Stimulated activated CD8-positive, alpha-beta memory T cell treated with anti-CD3 and anti-CD28 coated beads, Interleukin-4, amount 100 ng/mL, for 4 hours (primary cell): ENCODE data around the gene PGGHG.
"Not testable (repeated sequence)": the region's sequence is repeated elsewhere in the genome, so short reads cannot be mapped to it uniquely, and the experiment has no call there.

Experiments
- DNase-seq, 2 donors: peaks; one replicate each; pipeline ENCODE4 v3.0.0-alpha.2; 2020; ENCODE audit warnings: low read depth in 2 of 2, low spot score in 1 of 2

PGGHG gene

GRCh38 chr11:285021-285893, 3.7 kb upstream of the PGGHG start:
- DNase-seq = no peak

- no peak for DNase-seq
Measured at GRCh38 chr11:285894-286220, 3.1 kb upstream of the PGGHG start.

DNA sequence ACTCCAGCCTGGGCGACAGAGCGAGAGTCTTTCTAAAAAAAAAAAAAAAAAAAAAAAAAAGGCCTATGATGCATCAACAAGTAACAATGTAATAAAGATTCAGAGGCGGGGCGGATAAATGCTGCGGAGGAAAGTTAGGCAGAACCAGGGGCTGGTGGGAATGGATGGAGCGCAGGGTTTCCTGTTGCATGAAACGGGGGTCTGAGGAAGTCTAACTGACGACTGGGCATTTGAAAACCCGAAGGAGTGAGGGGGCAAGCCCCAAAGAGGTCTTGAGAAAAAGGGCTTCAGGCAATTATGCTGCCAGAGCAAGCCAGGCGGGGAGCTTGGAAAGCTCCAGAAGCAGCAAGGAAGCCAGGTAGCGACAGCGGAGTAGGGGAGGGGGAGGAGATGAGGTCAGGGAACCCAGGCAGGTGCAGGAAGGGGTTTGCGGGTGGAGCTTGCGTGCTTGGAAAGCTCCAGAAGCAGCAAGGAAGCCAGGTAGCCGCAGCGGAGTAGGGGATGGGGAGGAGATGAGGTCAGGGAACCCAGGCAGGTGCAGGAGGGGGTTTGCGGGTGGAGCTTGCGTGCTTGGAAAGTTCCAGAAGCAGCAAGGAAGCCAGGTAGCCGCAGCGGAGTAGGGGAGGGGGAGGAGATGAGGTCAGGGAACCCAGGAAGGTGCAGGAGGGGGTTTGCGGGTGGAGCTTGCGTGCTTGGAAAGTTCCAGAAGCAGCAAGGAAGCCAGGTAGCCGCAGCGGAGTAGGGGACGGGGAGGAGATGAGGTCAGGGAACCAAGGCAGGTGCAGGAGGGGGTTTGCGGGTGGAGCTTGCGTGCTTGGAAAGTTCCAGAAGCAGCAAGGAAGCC, 1.7 kb upstream of the PGGHG start:
- not testable (repeated sequence) for DNase-seq

DNA sequence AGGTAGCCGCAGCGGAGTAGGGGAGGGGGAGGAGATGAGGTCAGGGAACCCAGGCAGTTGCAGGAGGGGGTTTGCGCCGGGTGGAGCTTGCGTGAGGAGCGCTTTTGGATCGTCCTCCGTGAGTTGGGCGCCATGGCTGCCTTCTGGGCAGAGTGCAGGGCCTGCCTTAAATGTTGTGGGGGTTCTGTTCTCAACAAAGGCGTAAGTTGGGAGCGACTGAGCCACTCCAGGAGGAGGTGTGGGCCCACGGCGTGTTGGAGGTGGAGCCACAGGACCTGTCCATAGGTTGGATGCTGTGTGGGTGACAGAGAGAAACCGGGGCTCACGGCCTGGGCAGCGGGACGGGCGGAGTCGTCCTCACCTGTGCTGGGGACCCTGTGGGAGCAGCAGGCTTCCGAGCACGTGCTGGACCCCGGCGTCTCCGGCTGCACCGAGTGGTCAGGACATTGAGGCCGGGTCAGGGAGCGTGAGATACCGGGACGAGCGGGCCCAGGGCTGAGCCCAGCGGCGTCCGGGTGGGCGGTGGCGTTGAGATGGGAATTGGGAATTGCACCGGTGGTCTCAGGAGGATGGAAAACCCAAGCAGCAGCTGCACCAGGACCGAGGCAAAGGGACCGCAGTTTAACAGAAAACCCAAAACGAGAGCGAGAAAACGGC, 977 bp upstream of the PGGHG start:
- no peak for DNase-seq

- no peak for DNase-seq
Measured at GRCh38 chr11:289398-289711, 429 bp downstream of the PGGHG start.

DNA sequence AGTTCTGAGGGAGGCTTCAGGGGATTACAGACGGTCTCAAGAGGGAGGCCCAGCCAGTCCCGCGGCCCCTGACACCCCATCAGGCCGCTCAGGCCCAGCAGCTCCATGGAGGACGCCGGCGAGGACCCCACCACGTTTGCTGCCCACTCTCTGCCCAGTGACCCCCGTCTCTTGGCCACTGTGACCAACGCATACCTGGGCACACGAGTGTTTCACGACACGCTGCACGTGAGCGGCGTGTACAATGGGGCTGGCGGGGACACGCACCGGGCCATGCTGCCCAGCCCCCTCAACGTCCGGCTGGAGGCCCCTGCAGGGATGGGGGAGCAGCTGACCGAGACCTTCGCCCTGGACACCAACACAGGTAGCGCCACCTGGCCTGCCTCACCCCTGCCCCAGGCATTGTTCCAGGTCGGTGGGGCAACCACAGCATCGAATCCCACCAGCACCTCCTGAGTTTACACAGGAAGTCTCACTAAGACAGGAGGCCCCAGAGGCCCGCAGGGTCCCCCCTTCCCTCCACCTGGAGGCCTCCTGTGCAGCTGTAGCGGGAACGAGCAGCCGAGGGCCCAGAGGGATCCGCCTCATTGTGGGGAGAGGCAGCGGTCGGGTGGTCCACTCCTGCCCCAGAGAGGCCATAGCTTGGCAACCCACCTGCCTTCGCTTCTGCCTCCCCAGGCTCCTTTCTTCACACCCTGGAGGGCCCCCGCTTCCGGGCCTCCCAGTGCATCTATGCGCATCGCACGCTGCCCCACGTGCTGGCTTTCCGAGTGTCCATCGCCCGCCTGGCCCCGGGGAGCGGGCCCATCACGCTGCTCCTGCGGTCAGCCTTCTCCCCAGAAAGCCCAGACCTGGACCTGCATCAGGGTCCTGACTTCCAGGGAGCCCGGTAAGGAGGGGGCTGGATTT, 1.0 kb downstream of the PGGHG start:
- DNase-seq = no peak

DNA sequence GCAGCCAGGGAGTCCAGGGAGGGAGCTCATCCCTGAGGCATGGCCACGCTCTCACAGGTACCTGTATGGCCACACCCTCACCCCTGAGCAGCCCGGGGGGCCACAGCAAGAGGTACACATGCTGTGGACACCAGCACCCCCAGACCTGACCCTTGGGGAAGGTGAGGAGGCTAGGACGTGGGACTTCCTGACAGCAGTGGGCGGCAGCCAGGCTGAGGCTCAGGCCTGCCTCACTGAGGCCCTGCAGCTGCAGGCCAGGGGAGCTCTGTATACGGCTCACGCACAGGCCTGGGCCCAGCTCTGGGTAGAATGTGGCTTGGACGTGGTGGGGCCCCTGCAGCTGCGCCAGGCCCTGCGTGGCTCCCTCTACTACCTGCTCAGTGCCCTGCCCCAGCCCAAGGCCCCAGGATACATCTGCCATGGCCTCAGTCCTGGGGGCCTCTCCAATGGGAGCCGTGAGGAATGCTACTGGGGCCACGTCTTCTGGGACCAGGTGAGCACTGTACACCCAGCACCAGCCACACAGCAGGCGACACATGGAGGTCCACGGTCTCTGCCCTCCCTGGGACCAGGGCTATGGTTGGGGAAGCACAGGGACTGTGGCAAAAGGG, 1.8 kb downstream of the PGGHG start:
- DNase-seq = no peak

DNA sequence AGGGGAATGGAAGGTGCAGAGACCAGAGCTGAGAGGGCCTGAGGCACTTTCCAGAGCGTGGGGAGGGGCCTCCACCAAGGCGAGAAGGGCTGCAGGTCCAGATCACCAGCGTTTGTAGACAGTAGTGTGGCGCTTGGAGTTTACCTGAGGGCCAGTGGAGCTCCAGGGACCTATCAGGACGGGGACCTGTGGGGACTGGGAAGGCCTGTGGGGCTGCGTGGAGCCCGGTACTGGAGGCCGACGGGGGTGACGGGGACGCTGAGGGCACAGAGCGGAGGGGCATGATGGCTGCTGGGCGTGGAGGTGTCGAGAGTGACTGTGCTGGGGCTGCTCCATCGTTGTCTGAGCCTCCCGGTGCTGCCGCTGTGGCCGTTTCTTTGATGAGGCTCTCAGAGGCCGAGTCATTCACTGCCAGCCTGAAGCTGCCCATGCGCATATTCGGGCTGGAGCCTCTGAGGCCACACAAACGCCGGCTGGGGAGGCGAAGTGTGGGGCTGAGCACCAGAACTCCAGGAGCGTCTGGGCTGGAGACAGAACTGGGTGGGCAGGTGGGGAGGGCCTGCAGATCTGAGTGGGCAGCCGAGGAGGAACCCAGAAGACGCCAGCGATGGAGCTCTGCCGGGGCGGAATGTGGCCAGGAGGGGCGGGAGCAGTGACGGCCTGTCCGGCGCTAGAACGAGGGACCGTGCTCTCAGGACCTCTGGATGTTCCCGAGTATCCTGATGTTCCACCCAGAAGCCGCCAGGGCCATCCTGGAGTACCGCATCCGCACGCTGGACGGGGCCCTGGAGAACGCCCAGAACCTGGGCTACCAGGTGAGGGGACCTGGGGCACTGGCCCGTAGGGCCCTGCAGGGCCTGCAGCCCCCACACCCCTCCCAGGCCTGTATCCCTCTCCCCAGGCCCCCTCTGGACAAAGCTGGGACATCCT, 2.6 kb downstream of the PGGHG start:
- no peak for DNase-seq

DNA sequence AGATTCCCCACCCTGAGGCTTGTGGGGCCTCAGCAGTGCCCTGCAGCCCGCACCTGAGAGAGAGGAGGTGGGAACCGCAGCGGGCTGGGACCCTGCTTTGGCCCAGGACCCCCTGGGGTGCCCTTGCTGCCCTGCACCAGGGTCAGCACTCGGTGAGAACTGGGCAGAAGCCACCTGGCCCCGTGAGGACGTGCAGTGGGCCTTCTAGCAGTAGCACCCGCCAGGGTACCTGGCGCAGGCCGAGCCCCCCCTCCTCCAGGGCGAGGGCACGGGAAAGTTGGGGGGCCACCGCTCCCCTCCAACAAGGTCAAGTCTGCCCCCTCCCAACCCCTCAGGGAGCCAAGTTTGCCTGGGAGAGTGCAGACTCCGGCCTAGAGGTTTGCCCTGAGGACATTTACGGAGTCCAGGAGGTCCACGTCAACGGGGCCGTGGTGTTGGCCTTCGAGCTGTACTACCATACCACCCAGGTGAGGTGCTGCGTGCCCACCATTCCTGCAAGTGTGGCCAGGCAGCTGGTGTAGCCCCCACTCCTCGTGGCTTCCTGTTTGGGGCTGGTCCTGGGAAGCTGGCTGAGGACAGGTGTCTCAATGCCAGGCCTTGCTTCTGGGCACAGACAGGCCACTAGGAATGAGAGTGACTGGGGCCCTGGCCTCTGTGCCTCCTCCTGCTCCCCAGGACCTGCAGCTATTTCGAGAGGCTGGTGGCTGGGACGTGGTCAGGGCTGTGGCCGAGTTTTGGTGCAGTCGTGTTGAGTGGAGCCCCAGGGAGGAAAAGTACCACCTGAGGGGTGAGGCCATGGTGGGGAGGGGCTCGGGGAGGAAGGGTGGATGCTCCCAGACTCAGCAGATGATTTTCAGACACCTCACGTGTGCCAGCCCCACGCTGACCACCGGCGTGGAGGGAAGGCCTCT, 3.5 kb downstream of the PGGHG start:
- DNase-seq = no peak

DNA sequence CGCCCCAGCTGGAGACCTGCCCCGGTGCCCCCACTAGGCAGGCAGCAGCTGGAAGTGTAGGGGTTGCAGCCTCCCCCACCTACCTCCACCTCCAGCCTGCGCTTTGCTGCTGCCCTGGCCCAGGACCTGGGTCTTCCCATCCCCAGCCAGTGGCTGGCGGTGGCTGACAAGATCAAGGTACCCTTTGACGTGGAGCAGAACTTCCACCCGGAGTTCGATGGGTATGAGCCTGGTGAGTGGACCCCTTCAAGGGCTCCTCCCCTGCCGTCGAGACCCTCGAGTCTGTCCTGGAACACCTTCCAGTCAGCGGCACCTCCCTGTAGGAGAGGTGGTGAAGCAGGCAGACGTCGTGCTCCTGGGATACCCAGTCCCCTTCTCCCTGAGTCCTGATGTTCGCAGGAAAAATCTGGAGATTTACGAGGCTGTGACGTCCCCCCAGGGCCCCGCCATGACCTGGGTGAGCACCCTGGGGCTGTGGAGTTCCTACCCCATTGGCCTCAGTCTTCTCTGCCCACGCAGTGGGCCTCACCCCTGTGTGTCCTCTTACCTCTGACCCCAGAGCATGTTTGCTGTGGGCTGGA, 4.4 kb downstream of the PGGHG start:
- no peak for DNase-seq

GRCh38 chr11:293852-294661, 5.1 kb downstream of the PGGHG start:
- DNase-seq = no peak

DNA sequence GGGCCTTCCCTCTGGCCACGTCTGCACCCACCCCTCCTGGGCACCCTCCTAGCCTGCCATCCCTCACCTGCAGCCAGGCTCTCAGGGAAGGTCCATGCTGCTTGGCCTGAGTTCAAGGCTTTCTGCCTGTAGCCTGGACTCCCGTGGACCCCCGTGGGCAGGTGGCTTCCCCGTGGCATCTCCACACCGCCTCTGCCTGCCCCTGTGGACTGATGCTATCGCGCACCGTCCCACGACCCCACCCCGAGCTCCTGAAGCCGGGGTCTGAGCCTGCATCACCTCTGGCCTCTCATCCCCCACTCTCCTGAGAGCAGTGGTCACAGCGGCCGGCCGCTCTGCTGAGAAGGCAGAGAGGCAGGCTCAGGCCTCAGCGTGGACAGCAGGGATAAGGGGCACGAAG, 5.9 kb downstream of the PGGHG start:
- no peak for DNase-seq

DNA sequence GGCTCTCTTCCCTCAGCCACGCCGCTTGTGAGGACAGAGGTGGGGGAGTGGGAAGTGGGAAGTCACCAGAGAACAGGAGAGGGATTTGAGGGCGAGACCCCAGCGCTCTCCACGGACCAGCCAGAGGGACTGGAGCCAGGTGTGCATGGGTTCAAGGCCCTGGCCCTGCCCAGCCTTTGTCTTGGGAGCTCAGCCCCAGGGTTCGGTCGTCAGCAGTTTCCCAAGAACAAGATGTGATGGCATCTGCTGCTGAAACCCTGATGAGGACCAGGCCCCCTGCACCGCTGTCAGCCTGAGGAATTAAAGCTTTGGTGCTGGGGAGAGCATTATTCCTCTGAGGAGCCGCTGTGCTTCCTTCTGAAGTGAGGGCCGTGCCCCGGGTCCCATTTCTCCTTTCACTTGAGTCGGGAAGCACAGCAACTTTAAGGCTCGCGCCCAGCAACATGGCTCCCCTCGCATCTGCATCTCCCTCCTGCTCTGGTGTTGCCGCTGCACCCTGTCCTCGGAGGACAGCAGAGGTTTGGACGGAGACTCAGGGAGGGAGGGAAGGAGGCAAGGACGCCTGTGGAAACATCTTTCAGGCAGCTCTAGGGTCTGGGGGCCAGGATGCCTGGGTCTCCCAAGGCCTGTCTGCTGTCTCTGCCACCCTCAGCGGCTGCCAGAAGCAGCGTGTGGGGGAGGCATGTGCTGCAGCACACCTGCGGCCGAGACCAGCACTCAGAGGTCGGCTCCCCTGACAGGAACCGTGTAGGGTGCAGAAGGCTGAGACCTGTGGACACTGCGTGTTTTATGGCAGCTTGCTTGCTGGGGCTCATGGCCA, 6.6 kb downstream of the PGGHG start:
- no peak for DNase-seq

DNA sequence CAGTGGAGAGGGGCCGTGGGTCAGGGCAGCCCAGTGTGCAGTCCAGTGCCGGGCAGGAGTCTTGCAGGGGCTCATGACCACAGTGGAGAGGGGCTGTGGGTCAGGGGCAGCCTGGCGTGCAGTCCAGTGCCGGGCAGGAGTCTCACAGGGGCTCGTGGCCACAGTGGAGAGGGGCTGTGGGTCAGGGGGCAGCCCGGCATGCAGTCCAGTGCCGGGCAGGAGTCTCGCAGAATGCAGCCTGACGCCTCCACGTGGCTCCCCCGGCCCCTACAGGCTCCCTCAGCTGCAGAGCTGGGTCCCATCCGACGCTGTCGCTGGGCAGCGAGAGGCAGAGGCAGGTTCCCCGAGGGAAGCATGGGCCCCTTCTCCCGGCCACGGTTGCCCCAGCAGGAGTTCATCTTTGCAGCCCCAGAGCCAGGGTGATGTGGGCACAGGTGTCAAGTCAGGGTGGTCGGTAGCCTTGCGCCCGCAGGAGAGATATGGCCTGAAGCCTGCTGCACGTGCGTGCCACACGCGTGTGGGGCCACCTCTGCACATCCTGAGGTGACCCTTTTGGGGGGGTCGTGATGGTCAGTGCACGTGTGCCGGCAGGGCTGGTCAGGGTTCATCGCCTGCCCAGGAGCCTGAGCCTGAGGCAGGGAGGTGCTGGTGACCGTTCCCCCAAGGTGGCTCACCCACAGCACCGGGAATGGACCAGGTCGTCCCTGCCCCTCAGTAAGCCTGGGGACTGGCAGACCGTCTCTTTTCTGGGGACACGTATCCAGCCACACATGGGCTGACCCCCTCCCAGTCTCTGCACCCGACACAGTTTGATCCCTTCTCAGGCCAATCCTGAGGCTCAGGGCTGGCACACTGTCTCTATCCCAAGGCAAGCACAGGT, 7.5 kb downstream of the PGGHG start:
- no peak for DNase-seq

DNA sequence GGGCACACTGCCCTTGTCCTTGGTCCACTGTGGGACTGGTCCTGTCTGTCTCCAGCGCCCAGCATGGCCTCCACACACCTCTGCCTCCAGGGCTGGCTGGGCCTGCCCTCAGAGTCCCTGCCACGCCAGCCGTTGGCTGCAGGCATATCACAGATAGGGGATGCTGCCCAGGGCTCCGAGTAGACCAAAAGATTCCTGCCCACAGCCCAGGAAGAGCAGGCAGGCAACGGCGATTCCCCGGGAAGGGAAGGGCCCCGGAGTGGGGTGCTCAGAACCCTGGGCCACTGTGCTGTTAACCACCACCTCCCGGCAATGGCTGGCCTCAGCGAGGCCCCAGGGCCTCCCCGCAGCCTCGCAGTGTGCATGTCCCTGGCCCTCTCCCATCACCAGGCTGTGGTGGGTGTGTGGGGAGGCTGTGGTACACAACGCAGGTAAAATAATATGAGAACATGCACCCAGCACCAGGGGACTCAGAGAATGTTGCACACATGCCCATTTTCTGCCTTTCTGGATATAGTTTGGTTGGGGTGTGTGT, 8.2 kb downstream of the PGGHG start:
- no peak for DNase-seq
